Activated naive CD8-positive, alpha-beta T cell treated with anti-CD3 and anti-CD28 coated beads, Interleukin-2, amount 10 ng/mL, durations not matched to agents 7 days and 5 days (primary cell): ENCODE results near the gene NRBF2. TPM values are rescaled to one million over a fixed set of nuclear protein-coding genes. Genes with fewer than 3 reads are reported as not detected.

Source experiments
- ATAC-seq: fragments of 150-1000 bp; cut with Tn5 transposase; one replicate; pipeline ENCODE4 v1.10.0; 2021; ENCODE audit warnings: low read depth, moderate library complexity
- POLR2A ChIA-PET: fragments of 350-600 bp; sonication (Branson Sonifier 250); formaldehyde crosslinking; loops from one replicate; lab custom pipeline; 2021; ENCODE audit warnings: antibody characterized with exemption; lab: Charles Lee
- DNase-seq: peaks from one replicate; pipeline ENCODE4 v3.0.0; 2021
- H3K27ac Mint-ChIP-seq: one replicate; pipeline ENCODE4 v1.8.0; 2022; ENCODE audit warnings: mild to moderate bottlenecking, mixed read lengths
- H3K27me3 Mint-ChIP-seq: one replicate; pipeline ENCODE4 v1.8.0; 2022; ENCODE audit warnings: mild to moderate bottlenecking, moderate library complexity, mixed read lengths
- H3K36me3 Mint-ChIP-seq: one replicate; pipeline ENCODE4 v1.8.0; 2021; ENCODE audit warnings: mild to moderate bottlenecking, mixed read lengths
- H3K4me1 Mint-ChIP-seq: one replicate; pipeline ENCODE4 v1.8.0; 2021; ENCODE audit warnings: mixed read lengths
- H3K4me3 Mint-ChIP-seq: one replicate; pipeline ENCODE4 v1.8.0; 2022; ENCODE audit warnings: mild to moderate bottlenecking, moderate library complexity, mixed read lengths
- H3K9me3 Mint-ChIP-seq: one replicate; pipeline ENCODE4 v1.8.0; 2021; ENCODE audit warnings: mixed read lengths
- total RNA-seq, 2 experiments: library from RNA; stranded (reverse); gene quantifications; one replicate each; pipeline ENCODE4 v1.2.3, GENCODE V29; 2021

The NRBF2 gene
- total RNA-seq, 2 experiments from 2014 or later, result 24.1 to 24.7 TPM

- no peak overlapping the region for H3K27ac Mint-ChIP-seq
- no peaks in the 10 kb centered on the region for H3K36me3 Mint-ChIP-seq
- no peak overlapping the region for H3K4me3 Mint-ChIP-seq
- no peaks in the 10 kb centered on the region for H3K9me3 Mint-ChIP-seq
- no peaks in the 10 kb centered on the region for H3K4me1 Mint-ChIP-seq
- H3K27me3 Mint-ChIP-seq, result peaks cover 6% of the 10 kb centered on the region
- POLR2A ChIA-PET, result no interaction called here
- DNase-seq (no peak), ATAC-seq (no peak)
Observed at GRCh38 chr10:63105225-63106110, 27.7 kb upstream of the NRBF2 start.

- ATAC-seq (no peak), DNase-seq (no peak)
- Mint-ChIP-seq H3K4me3 (no peak overlapping the region), H3K27me3 (peaks cover 5% of the 10 kb centered on the region), H3K27ac (no peak overlapping the region), H3K36me3 (no peaks in the 10 kb centered on the region), H3K4me1 (no peaks in the 10 kb centered on the region), H3K9me3 (no peaks in the 10 kb centered on the region)
- POLR2A ChIA-PET, result no interaction called here
Observed at GRCh38 chr10:63106111-63106755, 26.9 kb upstream of the NRBF2 start.

GRCh38 chr10:63107943-63108437 is 25.1 kb upstream of the NRBF2 start:
- no peaks in the 10 kb centered on the region for H3K36me3 Mint-ChIP-seq
- no peak overlapping the region for H3K27ac Mint-ChIP-seq
- H3K9me3 Mint-ChIP-seq, result no peaks in the 10 kb centered on the region
- POLR2A ChIA-PET, result no interaction called here
- no peak overlapping the region for H3K4me3 Mint-ChIP-seq
- no peak for DNase-seq
- ATAC-seq, result no peak
- H3K27me3 Mint-ChIP-seq, result peaks cover 5% of the 10 kb centered on the region
- H3K4me1 Mint-ChIP-seq, result no peaks in the 10 kb centered on the region

DNA sequence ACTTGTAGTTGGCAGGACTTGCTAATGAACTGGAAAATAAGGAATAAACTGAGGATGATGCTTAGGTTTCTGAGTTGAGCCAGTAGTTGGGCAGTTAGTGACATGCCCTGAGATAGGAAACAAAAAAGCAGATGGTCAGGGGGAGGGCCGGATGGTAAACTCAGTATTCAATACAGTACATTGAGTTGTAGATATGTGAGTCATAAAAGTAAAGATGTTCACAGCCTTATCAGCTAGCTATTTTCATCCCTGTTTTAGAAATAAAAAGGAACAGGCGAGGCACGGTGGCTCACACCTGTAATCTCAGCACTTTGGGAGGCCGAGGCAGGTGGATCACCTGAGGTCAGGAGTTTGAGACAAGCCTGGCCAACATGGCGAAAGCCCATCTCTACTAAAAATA is 22.2 kb upstream of the NRBF2 start:
- DNase-seq, result no peak
- POLR2A ChIA-PET, result no interaction called here
- Mint-ChIP-seq H3K4me1 (no peaks in the 10 kb centered on the region), H3K27ac (no peak overlapping the region), H3K27me3 (peaks cover 7% of the 10 kb centered on the region), H3K9me3 (no peaks in the 10 kb centered on the region), H3K4me3 (no peak overlapping the region), H3K36me3 (no peaks in the 10 kb centered on the region)
- no peak for ATAC-seq

DNA sequence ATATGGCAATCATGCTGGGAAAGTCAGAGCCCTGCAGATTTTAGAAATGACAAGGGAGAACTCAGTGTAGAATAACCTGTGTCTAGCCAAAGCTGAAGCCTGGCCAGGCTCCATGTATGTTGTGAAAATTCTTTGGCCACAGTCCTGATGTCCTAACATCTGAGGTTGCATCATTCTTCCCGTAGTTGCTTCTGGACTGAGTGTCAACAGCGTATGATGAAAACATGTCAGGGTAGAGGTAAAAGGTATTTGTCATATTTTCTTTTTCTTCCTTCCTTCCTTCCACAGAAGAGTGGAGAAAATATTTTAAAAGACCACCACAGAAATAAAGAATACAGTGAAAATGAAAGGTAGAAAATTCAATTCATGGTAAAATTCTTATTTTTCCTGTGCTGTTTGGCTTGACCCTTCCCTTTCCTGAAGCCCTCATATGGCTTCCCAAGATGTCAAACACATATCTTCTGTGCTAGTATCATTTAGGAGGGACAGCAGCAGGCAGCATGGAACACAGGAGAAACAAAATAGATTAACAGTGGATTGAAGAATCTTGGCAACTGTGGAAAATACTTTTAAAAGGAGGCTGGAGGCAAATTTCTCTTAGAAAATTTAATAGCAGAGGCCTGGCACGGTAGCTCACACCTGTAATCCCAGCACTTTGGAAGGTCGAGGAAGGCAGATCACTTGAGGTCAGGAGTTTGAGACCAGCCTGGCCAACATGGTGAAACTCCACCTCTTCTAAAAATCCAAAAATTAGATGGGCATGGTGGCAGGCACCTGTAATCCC is 18.9 kb upstream of the NRBF2 start:
- Mint-ChIP-seq H3K4me1 (no peaks in the 10 kb centered on the region), H3K36me3 (no peaks in the 10 kb centered on the region), H3K27ac (no peak overlapping the region), H3K9me3 (no peaks in the 10 kb centered on the region), H3K4me3 (no peak overlapping the region), H3K27me3 (peaks cover 6% of the 10 kb centered on the region)
- POLR2A ChIA-PET, result no interaction called here
- ATAC-seq, result no peak
- no peak for DNase-seq

DNA sequence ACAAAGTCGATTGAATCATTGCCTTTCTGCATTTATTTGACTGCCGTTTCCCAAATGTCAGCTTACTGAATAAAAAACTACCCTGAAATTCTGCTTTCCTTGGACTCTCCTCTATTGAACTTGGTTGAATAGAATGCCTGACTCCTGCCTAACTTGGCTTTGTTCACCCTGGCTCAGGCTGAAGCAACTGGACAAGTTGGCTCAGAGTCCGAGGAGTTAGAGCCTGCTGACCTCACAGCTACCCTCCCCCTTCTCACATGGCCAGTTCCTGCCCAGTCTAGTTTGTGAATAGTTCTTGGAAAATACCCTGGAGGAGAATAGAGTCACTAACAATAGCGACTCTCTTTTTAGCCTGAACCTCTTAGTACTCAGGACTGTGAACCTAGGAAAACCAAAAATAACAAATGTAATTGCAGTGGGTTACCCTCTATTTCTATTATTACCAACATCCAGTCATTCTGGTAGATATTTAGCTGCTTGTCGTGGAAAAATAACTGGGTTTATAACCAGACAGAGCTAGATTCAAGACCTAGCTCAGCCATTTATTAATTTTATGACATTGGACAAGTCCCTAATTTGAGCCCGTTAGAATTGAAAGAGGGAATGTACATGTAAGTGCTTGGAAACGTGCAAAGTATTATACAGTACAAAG is 17.3 kb upstream of the NRBF2 start:
- peaks cover 6% of the 10 kb centered on the region for H3K27me3 Mint-ChIP-seq
- ATAC-seq (no peak), DNase-seq (no peak)
- H3K36me3 Mint-ChIP-seq, result no peaks in the 10 kb centered on the region
- no peak overlapping the region for H3K27ac Mint-ChIP-seq
- POLR2A ChIA-PET, result no interaction called here
- no peaks in the 10 kb centered on the region for H3K9me3 Mint-ChIP-seq
- H3K4me1 Mint-ChIP-seq, result no peaks in the 10 kb centered on the region
- H3K4me3 Mint-ChIP-seq, result no peak overlapping the region

GRCh38 chr10:63116452-63117072 is 16.6 kb upstream of the NRBF2 start:
- no peaks in the 10 kb centered on the region for H3K9me3 Mint-ChIP-seq
- POLR2A ChIA-PET, result no interaction called here
- H3K27me3 Mint-ChIP-seq, result peaks cover 6% of the 10 kb centered on the region
- ATAC-seq (no peak), DNase-seq (no peak)
- H3K27ac Mint-ChIP-seq, result no peak overlapping the region
- no peaks in the 10 kb centered on the region for H3K4me1 Mint-ChIP-seq
- H3K4me3 Mint-ChIP-seq, result no peak overlapping the region
- H3K36me3 Mint-ChIP-seq, result no peaks in the 10 kb centered on the region

DNA sequence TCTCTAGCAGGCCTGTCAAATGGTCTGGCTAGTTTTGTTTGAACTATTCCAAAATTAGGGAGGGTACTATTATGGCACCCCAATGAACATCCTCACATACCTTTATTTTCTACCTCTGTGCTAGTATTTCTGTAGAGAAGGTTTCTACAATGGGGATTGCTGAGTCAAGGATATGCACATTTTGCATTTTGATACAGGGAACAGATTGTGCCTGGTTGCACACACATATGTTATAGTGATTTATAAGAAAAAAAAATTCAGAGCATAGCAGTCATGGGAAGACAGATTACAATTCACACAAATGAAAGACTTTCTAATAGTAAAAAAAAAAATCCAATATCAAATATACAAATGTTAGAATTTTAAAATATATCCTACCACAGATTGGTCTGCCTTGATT is 14.1 kb upstream of the NRBF2 start:
- no peak overlapping the region for H3K4me3 Mint-ChIP-seq
- ATAC-seq, result no peak
- H3K9me3 Mint-ChIP-seq, result no peaks in the 10 kb centered on the region
- no peaks in the 10 kb centered on the region for H3K36me3 Mint-ChIP-seq
- no peaks in the 10 kb centered on the region for H3K4me1 Mint-ChIP-seq
- POLR2A ChIA-PET, result no interaction called here
- no peak overlapping the region for H3K27ac Mint-ChIP-seq
- no peak for DNase-seq
- H3K27me3 Mint-ChIP-seq, result peaks cover 6% of the 10 kb centered on the region

- H3K27ac Mint-ChIP-seq, result no peak overlapping the region
- H3K36me3 Mint-ChIP-seq, result no peaks in the 10 kb centered on the region
- POLR2A ChIA-PET, result no interaction called here
- no peaks in the 10 kb centered on the region for H3K27me3 Mint-ChIP-seq
- H3K9me3 Mint-ChIP-seq, result no peaks in the 10 kb centered on the region
- no peak overlapping the region for H3K4me3 Mint-ChIP-seq
- no peaks in the 10 kb centered on the region for H3K4me1 Mint-ChIP-seq
- ATAC-seq, result no peak
- DNase-seq, result no peak
Observed at GRCh38 chr10:63120554-63120953, 12.6 kb upstream of the NRBF2 start.

DNA sequence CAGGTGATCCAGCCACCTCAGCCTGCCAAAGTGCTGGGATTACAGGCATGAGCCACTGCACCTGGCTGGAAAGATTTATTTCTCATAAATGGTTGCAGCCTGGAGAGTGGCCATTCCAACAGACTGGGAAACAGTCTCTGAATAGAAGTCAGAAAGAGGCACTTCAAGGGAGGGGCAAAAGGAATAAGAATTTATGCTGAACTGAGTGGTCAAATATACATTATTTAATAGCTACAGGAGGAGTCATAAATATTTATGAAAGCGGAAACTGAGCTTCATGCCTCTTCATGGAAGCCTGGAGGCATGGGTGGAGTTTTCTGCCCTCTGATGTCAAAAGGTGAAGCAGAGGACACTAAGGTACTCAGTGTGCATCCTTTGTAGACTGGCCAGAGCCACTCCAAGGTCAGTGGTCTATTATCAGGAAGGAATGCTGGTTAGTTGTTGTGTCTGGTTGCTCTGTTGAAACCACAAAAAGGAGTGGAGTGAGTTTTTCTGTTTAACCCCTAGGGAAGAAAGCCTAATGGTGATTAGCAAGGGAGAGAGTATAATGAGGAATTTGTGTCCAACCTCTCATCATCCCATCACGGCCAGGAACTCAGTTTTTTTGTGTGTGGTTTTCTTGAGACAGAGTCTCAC is 9.3 kb upstream of the NRBF2 start:
- Mint-ChIP-seq H3K27me3 (peaks cover 4% of the 10 kb centered on the region), H3K27ac (no peak overlapping the region), H3K4me3 (no peak overlapping the region), H3K4me1 (no peaks in the 10 kb centered on the region), H3K9me3 (no peaks in the 10 kb centered on the region), H3K36me3 (no peaks in the 10 kb centered on the region)
- DNase-seq (no peak), ATAC-seq (no peak)
- POLR2A ChIA-PET, result interaction anchor here (0.6 kb wide), 1 partner anchor 161 kb away, joined by 3 read pairs; no protein-coding TSS in a partner anchor

GRCh38 chr10:63125459-63125858 is 7.7 kb upstream of the NRBF2 start:
- H3K36me3 Mint-ChIP-seq, result no peaks in the 10 kb centered on the region
- H3K27me3 Mint-ChIP-seq, result peaks cover 4% of the 10 kb centered on the region
- DNase-seq (no peak), ATAC-seq (no peak)
- no peak overlapping the region for H3K27ac Mint-ChIP-seq
- H3K4me3 Mint-ChIP-seq, result no peak overlapping the region
- H3K9me3 Mint-ChIP-seq, result no peaks in the 10 kb centered on the region
- H3K4me1 Mint-ChIP-seq, result no peaks in the 10 kb centered on the region
- POLR2A ChIA-PET, result no interaction called here

- ATAC-seq (no peak), DNase-seq (no peak)
- peaks cover 8% of the 10 kb centered on the region for H3K36me3 Mint-ChIP-seq
- no peak overlapping the region for H3K27ac Mint-ChIP-seq
- H3K9me3 Mint-ChIP-seq, result peaks cover 10% of the 10 kb centered on the region
- H3K27me3 Mint-ChIP-seq, result peaks cover 4% of the 10 kb centered on the region
- no peak overlapping the region for H3K4me3 Mint-ChIP-seq
- H3K4me1 Mint-ChIP-seq, result peaks cover 3% of the 10 kb centered on the region
- POLR2A ChIA-PET, result no interaction called here
Observed at GRCh38 chr10:63128443-63128842, 4.7 kb upstream of the NRBF2 start.
